Cardiac fibroblast (primary cell): ENCODE data around the gene PLCB4.

Source experiments
- DNase-seq, 2 donors: peaks; one replicate each; pipeline versions ENCODE4 v3.0.0 to v3.0.0-alpha.2; 2010; ENCODE audit warnings: low read depth in 2 of 2
- H3K4me3 ChIP-seq, 2 donors: replicated peaks in 1 of 2; 1 replicate in 1 of 2; 2 replicates in 1 of 2; pipeline ENCODE4 v1.5.1; 2011; ENCODE audit warnings: low read depth in 2 of 2, low read length in 2 of 2, mild to moderate bottlenecking in 2 of 2, moderate library complexity in 1 of 2
- CTCF ChIP-seq: IDR thresholded peaks from one replicate; pipeline ENCODE4 v1.5.1; 2011; ENCODE audit warnings: low read depth, mild to moderate bottlenecking, low read length, inconsistent platforms

Gene PLCB4

GRCh38 chr20:9121211-9121610 lies 52.3 kb downstream of the PLCB4 start:
- no peak for DNase-seq
- no peak for TF ChIP-seq CTCF
- no peak overlapping the region for H3K4me3 ChIP-seq

- DNase-seq, result no peak
- no peak for TF ChIP-seq CTCF
- H3K4me3 ChIP-seq, result no peak overlapping the region
Observed at GRCh38 chr20:9122571-9122970, 53.7 kb downstream of the PLCB4 start.

GRCh38 chr20:9126527-9126926 lies 57.6 kb downstream of the PLCB4 start:
- DNase-seq, result no peak
- no peak overlapping the region for H3K4me3 ChIP-seq
- no peak for TF ChIP-seq CTCF

- TF ChIP-seq CTCF, result no peak
- DNase-seq, result no peak
- no peak overlapping the region for H3K4me3 ChIP-seq
Observed at GRCh38 chr20:9128568-9128967, 59.7 kb downstream of the PLCB4 start.

- TF ChIP-seq CTCF, result no peak
- H3K4me3 ChIP-seq, result no peak overlapping the region
- peak in 1 of 2 donors; percentile 9 for DNase-seq
Observed at GRCh38 chr20:9129756-9130155, 60.9 kb downstream of the PLCB4 start.

GRCh38 chr20:9130521-9130920 lies 61.6 kb downstream of the PLCB4 start:
- no peak for DNase-seq
- TF ChIP-seq CTCF, result no peak
- no peak overlapping the region for H3K4me3 ChIP-seq

- TF ChIP-seq CTCF, result no peak
- no peak overlapping the region for H3K4me3 ChIP-seq
- DNase-seq, result no peak
Observed at GRCh38 chr20:9131841-9132240, 63.0 kb downstream of the PLCB4 start.
